Measurements from ENCODE around the gene SPATA2.

GRCh38 chr20:49862607-49863200 lies 52.6 kb downstream of the SPATA2 start:
- TF ChIP-seq, protein P1, sequence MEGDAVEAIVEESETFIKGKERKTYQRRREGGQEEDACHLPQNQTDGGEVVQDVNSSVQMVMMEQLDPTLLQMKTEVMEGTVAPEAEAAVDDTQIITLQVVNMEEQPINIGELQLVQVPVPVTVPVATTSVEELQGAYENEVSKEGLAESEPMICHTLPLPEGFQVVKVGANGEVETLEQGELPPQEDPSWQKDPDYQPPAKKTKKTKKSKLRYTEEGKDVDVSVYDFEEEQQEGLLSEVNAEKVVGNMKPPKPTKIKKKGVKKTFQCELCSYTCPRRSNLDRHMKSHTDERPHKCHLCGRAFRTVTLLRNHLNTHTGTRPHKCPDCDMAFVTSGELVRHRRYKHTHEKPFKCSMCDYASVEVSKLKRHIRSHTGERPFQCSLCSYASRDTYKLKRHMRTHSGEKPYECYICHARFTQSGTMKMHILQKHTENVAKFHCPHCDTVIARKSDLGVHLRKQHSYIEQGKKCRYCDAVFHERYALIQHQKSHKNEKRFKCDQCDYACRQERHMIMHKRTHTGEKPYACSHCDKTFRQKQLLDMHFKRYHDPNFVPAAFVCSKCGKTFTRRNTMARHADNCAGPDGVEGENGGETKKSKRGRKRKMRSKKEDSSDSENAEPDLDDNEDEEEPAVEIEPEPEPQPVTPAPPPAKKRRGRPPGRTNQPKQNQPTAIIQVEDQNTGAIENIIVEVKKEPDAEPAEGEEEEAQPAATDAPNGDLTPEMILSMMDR (IDR thresholded peaks at IDR 0.05; ENCODE audit: borderline replicate concordance, extremely low read depth, low read length, poor library complexity, severe bottlenecking), result no peak
- TF ChIP-seq EZH2 (IDR thresholded peaks at IDR 0.05; ENCODE audit: borderline replicate concordance, low read depth, low read length, severe bottlenecking), result no peak

All from DND-41 (cell line).